ENCODE measurements around the gene HMCN1. TPM values are rescaled to one million over a fixed set of nuclear protein-coding genes. Genes with fewer than 3 reads are reported as not detected.
A peak's percentile ranks its signal among the peaks of the same experiment; 100 is the strongest.

HMCN1 gene
- total RNA-seq, 1 donor from 2014 or later: 80.0 TPM

DNA sequence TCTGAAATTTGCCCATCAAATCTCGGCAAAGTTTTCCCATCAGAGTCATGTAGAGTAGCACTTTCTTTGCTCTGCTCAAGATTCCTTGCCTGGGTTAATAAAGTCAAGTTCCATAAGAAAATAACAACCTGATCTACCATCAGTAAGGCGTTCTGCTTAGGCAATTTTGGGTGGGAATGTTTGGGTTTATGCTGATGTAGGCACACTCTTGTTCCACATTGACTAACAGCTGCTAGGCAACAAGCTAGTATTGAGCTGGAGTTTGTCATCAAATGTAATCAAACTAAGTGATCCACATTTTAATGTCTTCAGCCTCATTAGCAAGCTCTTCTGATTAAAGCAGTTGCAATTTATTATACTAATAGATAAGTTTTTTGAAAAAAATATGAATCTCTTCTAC lies 12.1 kb upstream of the HMCN1 start:
- TF ChIP-seq, protein P1, sequence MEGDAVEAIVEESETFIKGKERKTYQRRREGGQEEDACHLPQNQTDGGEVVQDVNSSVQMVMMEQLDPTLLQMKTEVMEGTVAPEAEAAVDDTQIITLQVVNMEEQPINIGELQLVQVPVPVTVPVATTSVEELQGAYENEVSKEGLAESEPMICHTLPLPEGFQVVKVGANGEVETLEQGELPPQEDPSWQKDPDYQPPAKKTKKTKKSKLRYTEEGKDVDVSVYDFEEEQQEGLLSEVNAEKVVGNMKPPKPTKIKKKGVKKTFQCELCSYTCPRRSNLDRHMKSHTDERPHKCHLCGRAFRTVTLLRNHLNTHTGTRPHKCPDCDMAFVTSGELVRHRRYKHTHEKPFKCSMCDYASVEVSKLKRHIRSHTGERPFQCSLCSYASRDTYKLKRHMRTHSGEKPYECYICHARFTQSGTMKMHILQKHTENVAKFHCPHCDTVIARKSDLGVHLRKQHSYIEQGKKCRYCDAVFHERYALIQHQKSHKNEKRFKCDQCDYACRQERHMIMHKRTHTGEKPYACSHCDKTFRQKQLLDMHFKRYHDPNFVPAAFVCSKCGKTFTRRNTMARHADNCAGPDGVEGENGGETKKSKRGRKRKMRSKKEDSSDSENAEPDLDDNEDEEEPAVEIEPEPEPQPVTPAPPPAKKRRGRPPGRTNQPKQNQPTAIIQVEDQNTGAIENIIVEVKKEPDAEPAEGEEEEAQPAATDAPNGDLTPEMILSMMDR (IDR thresholded peaks at IDR 0.05): no peak
- Mint-ChIP-seq H3K27ac (ENCODE audit: unreplicated experiment) (no peak overlapping the region), H3K4me1 (ENCODE audit: low read depth) (peaks cover 31% of the 10 kb centered on the region), H3K36me3 (ENCODE audit: low read depth) (no peaks in the 10 kb centered on the region), H3K27me3 (ENCODE audit: low read depth) (no peaks in the 10 kb centered on the region), H3K9me3 (ENCODE audit: low read depth) (no peaks in the 10 kb centered on the region), H3K4me3 (ENCODE audit: unreplicated experiment) (no peak overlapping the region)
- DNase-seq (ENCODE audit: low spot score): no peak

- peaks cover 11% of the 10 kb centered on the region for H3K9me3 Mint-ChIP-seq (ENCODE audit: low read depth)
- no peak overlapping the region for H3K27ac Mint-ChIP-seq (ENCODE audit: unreplicated experiment)
- TF ChIP-seq, protein P1 (IDR thresholded peaks at IDR 0.05): no peak
- no peaks in the 10 kb centered on the region for H3K4me1 Mint-ChIP-seq (ENCODE audit: low read depth)
- H3K36me3 Mint-ChIP-seq (ENCODE audit: low read depth): peaks cover 2% of the 10 kb centered on the region
- H3K4me3 Mint-ChIP-seq (ENCODE audit: unreplicated experiment): no peak overlapping the region
- no peaks in the 10 kb centered on the region for H3K27me3 Mint-ChIP-seq (ENCODE audit: low read depth)
- DNase-seq (ENCODE audit: low spot score): no peak
Observed at GRCh38 chr1:185727726-185728125, 6.5 kb upstream of the HMCN1 start.

DNA sequence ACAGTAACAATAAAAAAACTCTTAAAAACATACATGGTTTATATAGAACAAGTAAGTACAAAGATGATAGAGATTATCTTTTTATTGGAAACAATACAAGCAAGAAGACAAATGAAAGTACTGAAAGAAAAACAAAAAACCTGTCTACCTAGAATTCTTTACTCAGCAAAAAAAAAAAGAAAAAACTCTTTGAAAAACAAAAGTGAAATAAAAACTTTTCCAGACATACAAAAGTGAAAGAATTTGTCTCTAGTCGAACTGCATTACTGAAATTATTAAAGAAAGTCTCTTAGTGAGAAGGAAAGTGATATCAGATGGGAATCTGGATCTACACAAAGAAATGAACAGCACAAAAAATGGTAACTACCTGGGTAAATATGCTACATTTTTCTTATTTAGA lies 2.7 kb upstream of the HMCN1 start:
- Mint-ChIP-seq H3K36me3 (ENCODE audit: low read depth) (peaks cover 2% of the 10 kb centered on the region), H3K4me1 (ENCODE audit: low read depth) (peaks cover 23% of the 10 kb centered on the region), H3K4me3 (ENCODE audit: unreplicated experiment) (no peak overlapping the region), H3K27me3 (ENCODE audit: low read depth) (no peaks in the 10 kb centered on the region), H3K9me3 (ENCODE audit: low read depth) (peaks cover 11% of the 10 kb centered on the region), H3K27ac (ENCODE audit: unreplicated experiment) (no peak overlapping the region)
- TF ChIP-seq, protein P1 (IDR thresholded peaks at IDR 0.05): no peak
- DNase-seq (ENCODE audit: low spot score): no peak

DNA sequence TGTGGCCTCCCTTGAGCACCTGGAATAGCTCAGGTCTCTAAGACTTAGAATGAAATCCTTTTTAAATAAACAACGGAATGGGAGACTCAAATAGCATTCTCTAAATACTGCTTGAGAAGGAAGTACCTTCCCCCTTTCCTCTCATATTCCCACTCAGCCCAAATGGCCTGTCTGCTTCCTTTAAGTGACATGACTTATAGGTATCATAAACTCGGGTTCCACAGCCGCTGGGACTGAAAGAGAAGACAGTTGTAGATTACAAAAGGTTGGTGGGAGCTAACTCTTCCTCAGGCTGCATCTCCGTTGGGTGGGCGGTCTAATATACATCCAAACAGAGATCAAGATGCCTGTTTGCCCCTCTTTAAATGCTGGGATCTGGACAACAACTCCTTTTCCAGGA lies 1.2 kb upstream of the HMCN1 start:
- TF ChIP-seq, protein P1 (IDR thresholded peaks at IDR 0.05): no peak
- no peak for DNase-seq (ENCODE audit: low spot score)
- Mint-ChIP-seq H3K36me3 (ENCODE audit: low read depth) (peaks cover 2% of the 10 kb centered on the region), H3K27me3 (ENCODE audit: low read depth) (no peaks in the 10 kb centered on the region), H3K27ac (ENCODE audit: unreplicated experiment) (no peak overlapping the region), H3K4me3 (ENCODE audit: unreplicated experiment) (no peak overlapping the region), H3K9me3 (ENCODE audit: low read depth) (peaks cover 11% of the 10 kb centered on the region), H3K4me1 (ENCODE audit: low read depth) (peaks cover 36% of the 10 kb centered on the region)

GRCh38 chr1:185734929-185735700 lies 924 bp downstream of the HMCN1 start:
- H3K27ac Mint-ChIP-seq (ENCODE audit: unreplicated experiment): peak overlapping the region; percentile 87
- peaks cover 13% of the 10 kb centered on the region for H3K9me3 Mint-ChIP-seq (ENCODE audit: low read depth)
- H3K36me3 Mint-ChIP-seq (ENCODE audit: low read depth): peaks cover 8% of the 10 kb centered on the region
- H3K4me3 Mint-ChIP-seq (ENCODE audit: unreplicated experiment): peak overlapping the region; percentile 80
- no peaks in the 10 kb centered on the region for H3K27me3 Mint-ChIP-seq (ENCODE audit: low read depth)
- no peak for DNase-seq (ENCODE audit: low spot score)
- TF ChIP-seq, protein P1 (IDR thresholded peaks at IDR 0.05): no peak
- H3K4me1 Mint-ChIP-seq (ENCODE audit: low read depth): peaks cover 45% of the 10 kb centered on the region

All from chondrocyte (in vitro differentiated cells).